Measurements from ENCODE around the gene HEBP1. TPM values are rescaled to one million over a fixed set of nuclear protein-coding genes. Genes with fewer than 3 reads are reported as not detected.

Gene HEBP1
- total RNA-seq, 2 donors from 2014 or later, result 25.0 to 34.2 TPM

- Mint-ChIP-seq H3K9me3 (no peaks in the 10 kb centered on the region), H3K36me3 (no peaks in the 10 kb centered on the region), H3K27ac (no peak overlapping the region)
- DNase-seq (ENCODE audit: low spot score in 2 of 2) (no peak), ATAC-seq (no peak)
Observed at GRCh38 chr12:13028825-13029570, 28.9 kb upstream of the HEBP1 start.

GRCh38 chr12:13027508-13027907 is 27.4 kb upstream of the HEBP1 start:
- ATAC-seq (no peak), DNase-seq (ENCODE audit: low spot score in 2 of 2) (no peak)
- Mint-ChIP-seq H3K9me3 (no peaks in the 10 kb centered on the region), H3K27ac (no peak overlapping the region), H3K36me3 (no peaks in the 10 kb centered on the region)

- Mint-ChIP-seq H3K27ac (no peak overlapping the region), H3K36me3 (no peaks in the 10 kb centered on the region), H3K9me3 (no peaks in the 10 kb centered on the region)
- ATAC-seq (no peak), DNase-seq (ENCODE audit: low spot score in 2 of 2) (no peak)
Observed at GRCh38 chr12:13027032-13027431, 27.0 kb upstream of the HEBP1 start.

- no peak for ATAC-seq
Observed at GRCh38 chr12:13026286-13026685, 26.2 kb upstream of the HEBP1 start.

GRCh38 chr12:13024531-13024916 is 24.5 kb upstream of the HEBP1 start:
- H3K36me3 Mint-ChIP-seq, result no peaks in the 10 kb centered on the region
- no peak overlapping the region for H3K27ac Mint-ChIP-seq
- no peaks in the 10 kb centered on the region for H3K9me3 Mint-ChIP-seq
- no peak for DNase-seq (ENCODE audit: low spot score in 2 of 2)
- ATAC-seq, result no peak

More at GRCh38 chr12:13026286-13026685, 26.2 kb upstream of the HEBP1 start:
- no peaks in the 10 kb centered on the region for H3K36me3 Mint-ChIP-seq
- H3K9me3 Mint-ChIP-seq, result no peaks in the 10 kb centered on the region
- DNase-seq (ENCODE audit: low spot score in 2 of 2), result no peak
- no peak overlapping the region for H3K27ac Mint-ChIP-seq

GRCh38 chr12:13023811-13024530 is 23.9 kb upstream of the HEBP1 start:
- DNase-seq (ENCODE audit: low spot score in 2 of 2), result no peak
- no peak for ATAC-seq
- no peak overlapping the region for H3K27ac Mint-ChIP-seq
- H3K9me3 Mint-ChIP-seq, result no peaks in the 10 kb centered on the region
- no peaks in the 10 kb centered on the region for H3K36me3 Mint-ChIP-seq

- no peak for DNase-seq (ENCODE audit: low spot score in 2 of 2)
- H3K27ac Mint-ChIP-seq, result no peak overlapping the region
Observed at GRCh38 chr12:13022851-13023271, 22.8 kb upstream of the HEBP1 start.

GRCh38 chr12:13011098-13011497 is 11.0 kb upstream of the HEBP1 start:
- no peaks in the 10 kb centered on the region for H3K36me3 Mint-ChIP-seq
- no peak overlapping the region for H3K27ac Mint-ChIP-seq
- H3K9me3 Mint-ChIP-seq, result no peaks in the 10 kb centered on the region
- ATAC-seq (no peak), DNase-seq (ENCODE audit: low spot score in 2 of 2) (no peak)

More at GRCh38 chr12:13022851-13023271, 22.8 kb upstream of the HEBP1 start:
- no peak for ATAC-seq
- no peaks in the 10 kb centered on the region for H3K36me3 Mint-ChIP-seq
- no peaks in the 10 kb centered on the region for H3K9me3 Mint-ChIP-seq

- ATAC-seq, result no peak
- H3K27ac Mint-ChIP-seq, result no peak overlapping the region
- H3K9me3 Mint-ChIP-seq, result no peaks in the 10 kb centered on the region
- no peak for DNase-seq (ENCODE audit: low spot score in 2 of 2)
- H3K36me3 Mint-ChIP-seq, result no peaks in the 10 kb centered on the region
Observed at GRCh38 chr12:13008741-13009380, 8.8 kb upstream of the HEBP1 start.

GRCh38 chr12:13007496-13008233 is 7.6 kb upstream of the HEBP1 start:
- Mint-ChIP-seq H3K27ac (no peak overlapping the region), H3K9me3 (no peaks in the 10 kb centered on the region), H3K36me3 (no peaks in the 10 kb centered on the region)
- DNase-seq (ENCODE audit: low spot score in 2 of 2), result no peak
- no peak for ATAC-seq

GRCh38 chr12:13005649-13006048 is 5.6 kb upstream of the HEBP1 start:
- H3K36me3 Mint-ChIP-seq, result peaks cover 6% of the 10 kb centered on the region in 2 donors
- H3K27ac Mint-ChIP-seq, result no peak overlapping the region
- H3K9me3 Mint-ChIP-seq, result no peaks in the 10 kb centered on the region
- DNase-seq (ENCODE audit: low spot score in 2 of 2), result no peak
- ATAC-seq, result no peak

GRCh38 chr12:13004986-13005385 is 4.9 kb upstream of the HEBP1 start:
- no peak for DNase-seq (ENCODE audit: low spot score in 2 of 2)

GRCh38 chr12:13004361-13004760 is 4.3 kb upstream of the HEBP1 start:
- Mint-ChIP-seq H3K36me3 (peaks cover 6% of the 10 kb centered on the region in 2 donors), H3K27ac (no peak overlapping the region), H3K9me3 (no peaks in the 10 kb centered on the region)
- DNase-seq (ENCODE audit: low spot score in 2 of 2), result no peak
- no peak for ATAC-seq

More at GRCh38 chr12:13004986-13005385, 4.9 kb upstream of the HEBP1 start:
- H3K9me3 Mint-ChIP-seq, result no peaks in the 10 kb centered on the region
- no peak overlapping the region for H3K27ac Mint-ChIP-seq
- peaks cover 6% of the 10 kb centered on the region in 2 donors for H3K36me3 Mint-ChIP-seq
- ATAC-seq, result no peak

- Mint-ChIP-seq H3K27ac (peak overlapping the region; percentile 16 to 67), H3K9me3 (no peaks in the 10 kb centered on the region), H3K36me3 (peaks cover 6% of the 10 kb centered on the region in 2 donors)
- no peak for ATAC-seq
- DNase-seq (ENCODE audit: low spot score in 2 of 2), result no peak
Observed at GRCh38 chr12:13002301-13003097, 2.4 kb upstream of the HEBP1 start.

GRCh38 chr12:13001775-13002040 is 1.6 kb upstream of the HEBP1 start:
- ATAC-seq, result no peak
- peaks cover 6% of the 10 kb centered on the region in 2 donors for H3K36me3 Mint-ChIP-seq

More at GRCh38 chr12:13001775-13002040, 1.6 kb upstream of the HEBP1 start:
- peak overlapping the region in 1 of 2 donors; percentile 67 for H3K27ac Mint-ChIP-seq
- H3K9me3 Mint-ChIP-seq, result no peaks in the 10 kb centered on the region
- DNase-seq (ENCODE audit: low spot score in 2 of 2), result no peak

Data from activated naive CD4-positive, alpha-beta T cell treated with anti-CD3 and anti-CD28 coated beads, Interleukin-2, amount 50 U/mL, for 72 hours (primary cell).